Fibroblast of villous mesenchyme (primary cell): ENCODE measurements around the gene TNIK. TPM values are rescaled to one million over a fixed set of nuclear protein-coding genes. Genes with fewer than 3 reads are reported as not detected.

ENCODE experiments used
- DNase-seq: peaks from one replicate; pipeline ENCODE4 v3.0.0-alpha.2; 2010; ENCODE audit warnings: low read depth
- H3K4me3 ChIP-seq: 2 replicates; pipeline ENCODE4 v1.5.1; 2011; ENCODE audit warnings: low read depth, mild to moderate bottlenecking, low read length
- total RNA-seq: library from RNA; depleted of rRNA; stranded (reverse); fragments of >200 nt; gene quantifications from 2 replicates; pipeline ENCODE4 v1.2.3, GENCODE V29; 2012
- TF ChIP-seq, protein P1 (sequence below): IDR thresholded peaks from 2 replicates; pipeline ENCODE4 v1.5.1; 2012; ENCODE audit warnings: low read depth, mild to moderate bottlenecking, low read length; ENCODE audit not compliant: insufficient read depth

The TNIK gene
- total RNA-seq, 1 donor: 5.2 TPM

DNA sequence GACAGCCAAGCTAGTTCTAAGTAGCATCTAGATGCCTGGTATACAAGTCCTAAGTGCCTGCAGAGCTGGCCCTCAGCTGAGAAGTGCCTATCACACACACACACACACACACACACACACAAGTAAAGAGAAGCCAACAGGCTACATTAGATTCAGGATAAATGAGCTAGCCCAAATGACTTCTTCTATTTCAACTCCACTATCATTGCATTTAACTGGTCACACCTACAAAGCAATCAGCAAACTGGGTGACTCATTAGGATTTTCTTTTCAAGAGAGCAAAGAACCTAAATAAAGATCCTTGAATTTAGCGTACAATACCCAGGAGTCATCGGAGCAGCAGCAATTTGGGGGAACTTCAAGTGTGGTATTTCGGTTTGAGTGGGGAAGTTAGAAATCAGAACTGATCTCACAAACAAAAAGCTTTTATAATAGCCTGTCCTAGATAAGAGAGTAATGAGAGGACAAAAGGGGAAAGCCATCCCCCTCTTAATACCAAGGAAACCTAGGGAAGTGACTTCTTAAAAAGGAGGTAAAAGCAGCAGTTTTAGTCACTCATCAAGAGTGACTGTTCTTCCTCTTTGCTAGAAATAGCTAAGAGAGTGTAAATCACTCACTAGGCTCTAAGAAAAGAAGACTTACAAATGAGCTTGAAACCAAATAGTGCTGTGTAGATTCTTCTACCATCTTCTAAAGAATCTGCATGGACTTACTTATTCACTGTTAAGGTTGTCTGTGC is 112.7 kb downstream of the TNIK start:
- DNase-seq: no peak
- TF ChIP-seq, protein P1, sequence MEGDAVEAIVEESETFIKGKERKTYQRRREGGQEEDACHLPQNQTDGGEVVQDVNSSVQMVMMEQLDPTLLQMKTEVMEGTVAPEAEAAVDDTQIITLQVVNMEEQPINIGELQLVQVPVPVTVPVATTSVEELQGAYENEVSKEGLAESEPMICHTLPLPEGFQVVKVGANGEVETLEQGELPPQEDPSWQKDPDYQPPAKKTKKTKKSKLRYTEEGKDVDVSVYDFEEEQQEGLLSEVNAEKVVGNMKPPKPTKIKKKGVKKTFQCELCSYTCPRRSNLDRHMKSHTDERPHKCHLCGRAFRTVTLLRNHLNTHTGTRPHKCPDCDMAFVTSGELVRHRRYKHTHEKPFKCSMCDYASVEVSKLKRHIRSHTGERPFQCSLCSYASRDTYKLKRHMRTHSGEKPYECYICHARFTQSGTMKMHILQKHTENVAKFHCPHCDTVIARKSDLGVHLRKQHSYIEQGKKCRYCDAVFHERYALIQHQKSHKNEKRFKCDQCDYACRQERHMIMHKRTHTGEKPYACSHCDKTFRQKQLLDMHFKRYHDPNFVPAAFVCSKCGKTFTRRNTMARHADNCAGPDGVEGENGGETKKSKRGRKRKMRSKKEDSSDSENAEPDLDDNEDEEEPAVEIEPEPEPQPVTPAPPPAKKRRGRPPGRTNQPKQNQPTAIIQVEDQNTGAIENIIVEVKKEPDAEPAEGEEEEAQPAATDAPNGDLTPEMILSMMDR: no peak
- H3K4me3 ChIP-seq: no peak overlapping the region

DNA sequence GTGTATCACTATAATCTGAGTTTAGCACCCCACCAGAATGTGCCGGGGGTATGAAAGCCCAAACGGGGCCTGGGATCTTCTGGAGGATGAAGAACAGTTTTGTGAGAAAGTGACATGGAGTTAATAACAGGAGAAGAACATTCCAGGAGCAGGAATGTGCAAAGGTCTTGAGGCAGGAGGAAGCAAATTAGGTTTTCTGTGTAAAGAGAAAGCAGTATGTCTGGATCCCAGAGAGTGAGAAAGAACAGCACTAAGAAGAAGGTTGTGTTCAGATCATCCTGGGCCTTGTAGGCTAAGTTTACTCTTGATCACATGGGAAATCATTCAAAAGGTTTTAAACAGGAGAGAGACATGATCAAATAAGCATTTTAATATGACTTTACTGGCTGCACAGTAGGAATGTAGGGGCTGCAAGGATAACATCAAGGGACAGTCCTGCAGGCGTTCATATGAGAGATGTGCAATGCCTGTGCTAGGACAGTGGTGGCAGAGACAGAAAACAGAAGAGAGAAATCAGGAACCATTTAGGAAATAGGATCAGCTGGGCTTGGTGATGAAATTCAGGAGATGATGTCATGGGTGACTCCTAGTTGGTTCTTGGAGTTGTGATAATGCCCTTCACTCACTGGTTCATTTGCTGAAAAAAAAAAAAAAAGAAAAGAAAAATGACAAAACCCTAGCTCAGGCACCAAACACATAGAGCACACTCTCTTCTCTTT is 113.5 kb downstream of the TNIK start:
- DNase-seq: peak; percentile 61
- TF ChIP-seq, protein P1: no peak
- H3K4me3 ChIP-seq: no peak overlapping the region

DNA sequence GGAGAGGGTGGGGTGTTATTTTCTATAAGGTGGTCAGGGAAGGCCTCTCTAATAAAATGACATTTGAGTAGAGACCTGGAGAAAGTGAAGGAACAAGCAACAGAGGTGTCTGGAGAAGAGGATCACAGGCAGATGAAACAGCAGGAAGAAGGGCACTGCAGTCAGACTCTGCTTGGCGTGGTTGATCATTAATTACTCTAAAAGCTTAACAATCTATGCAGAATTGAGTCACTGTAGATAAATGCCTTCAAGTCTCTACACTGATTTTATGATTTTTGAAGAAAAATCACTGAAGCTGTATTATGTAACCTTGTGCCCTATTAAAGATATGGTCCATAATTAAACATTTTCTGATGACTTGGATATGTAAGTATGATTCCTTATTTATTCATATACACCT is 114.2 kb downstream of the TNIK start:
- H3K4me3 ChIP-seq: no peak overlapping the region
- DNase-seq: no peak
- TF ChIP-seq, protein P1: no peak

DNA sequence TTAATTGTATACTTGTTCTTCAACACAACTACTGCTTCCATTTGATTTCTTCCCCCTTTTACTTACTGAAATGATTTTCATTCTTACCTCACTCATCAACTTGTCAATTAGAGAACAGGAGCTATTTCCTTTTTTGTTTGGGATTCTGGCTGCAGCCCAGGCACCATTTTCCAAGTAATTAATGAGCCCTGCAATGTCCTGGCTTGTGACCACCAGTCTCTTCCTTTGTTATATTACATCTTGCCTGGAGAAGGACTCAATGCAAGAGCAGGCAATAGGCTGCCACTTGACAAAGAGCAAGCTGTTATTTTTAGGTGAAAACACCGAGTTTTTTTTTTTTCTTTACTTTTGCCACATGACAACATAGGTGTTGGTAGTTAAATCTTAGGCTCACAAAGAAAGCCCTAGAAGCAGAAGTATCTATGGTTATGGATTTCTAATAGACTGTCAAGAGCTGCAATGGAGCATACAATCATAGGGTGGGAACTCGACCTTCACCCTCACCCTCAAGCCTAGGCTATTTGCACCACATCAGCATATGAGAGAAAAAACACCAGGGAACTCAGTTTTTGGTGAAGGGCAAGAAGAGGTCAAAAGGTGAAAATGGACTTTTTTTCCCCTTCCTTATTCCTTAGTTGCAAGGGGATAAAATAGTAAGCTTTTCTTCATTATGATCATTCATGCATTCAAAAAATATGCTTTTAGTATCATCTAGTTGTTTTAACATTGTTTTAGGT is 114.9 kb downstream of the TNIK start:
- no peak for DNase-seq
- H3K4me3 ChIP-seq: no peak overlapping the region
- TF ChIP-seq, protein P1: no peak

DNA sequence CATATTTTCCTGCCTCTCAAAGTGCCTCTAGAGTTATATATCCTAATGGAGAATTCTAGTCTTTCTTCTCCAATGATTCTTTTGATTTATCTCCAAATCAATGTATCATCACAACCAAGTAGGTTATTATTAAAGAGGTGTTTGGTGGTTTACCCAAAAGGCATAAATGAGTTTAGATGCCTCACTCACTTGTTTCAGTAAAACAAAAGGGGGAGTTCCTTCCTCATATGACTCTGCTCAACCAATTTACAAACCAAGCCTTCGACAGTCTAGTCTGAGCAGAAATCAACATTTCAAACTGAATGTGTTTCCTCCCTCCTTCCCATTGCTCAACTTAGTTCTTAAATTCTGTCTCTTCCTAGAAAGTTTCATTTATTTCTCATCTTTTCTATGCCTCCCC is 116.5 kb downstream of the TNIK start:
- no peak overlapping the region for H3K4me3 ChIP-seq
- no peak for DNase-seq
- TF ChIP-seq, protein P1: no peak

DNA sequence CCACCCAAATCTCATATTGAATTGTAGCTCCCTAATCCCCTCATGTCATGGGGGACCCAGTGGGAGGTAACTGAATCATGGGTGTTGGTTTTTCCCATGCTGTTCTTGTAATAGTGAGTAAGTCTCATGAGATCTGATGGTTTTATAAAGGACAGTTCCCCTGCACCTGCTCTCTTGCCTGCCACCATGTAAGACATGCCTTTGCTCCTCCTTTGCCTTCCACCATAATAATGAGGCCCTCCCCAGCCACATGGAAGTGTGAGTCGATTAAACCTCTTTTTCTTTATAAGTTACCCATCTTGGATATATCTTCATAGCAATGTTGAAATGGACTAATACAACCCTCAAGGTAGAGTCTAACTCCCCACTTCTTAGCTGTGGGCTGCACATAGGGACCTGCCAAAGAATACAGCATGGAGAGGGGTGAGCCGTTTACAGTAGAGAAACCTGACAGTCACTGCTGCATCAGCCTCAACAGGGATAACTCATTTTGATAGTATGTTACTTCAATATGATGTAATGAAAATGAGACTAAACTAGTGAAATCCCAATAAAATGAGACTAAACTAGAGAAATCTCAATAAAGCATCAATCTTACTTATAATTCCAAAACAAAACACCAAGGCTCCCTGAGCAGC is 117.3 kb downstream of the TNIK start:
- no peak for DNase-seq
- no peak overlapping the region for H3K4me3 ChIP-seq
- TF ChIP-seq, protein P1: no peak
